ENCODE data around the gene ICAM1.

DNA sequence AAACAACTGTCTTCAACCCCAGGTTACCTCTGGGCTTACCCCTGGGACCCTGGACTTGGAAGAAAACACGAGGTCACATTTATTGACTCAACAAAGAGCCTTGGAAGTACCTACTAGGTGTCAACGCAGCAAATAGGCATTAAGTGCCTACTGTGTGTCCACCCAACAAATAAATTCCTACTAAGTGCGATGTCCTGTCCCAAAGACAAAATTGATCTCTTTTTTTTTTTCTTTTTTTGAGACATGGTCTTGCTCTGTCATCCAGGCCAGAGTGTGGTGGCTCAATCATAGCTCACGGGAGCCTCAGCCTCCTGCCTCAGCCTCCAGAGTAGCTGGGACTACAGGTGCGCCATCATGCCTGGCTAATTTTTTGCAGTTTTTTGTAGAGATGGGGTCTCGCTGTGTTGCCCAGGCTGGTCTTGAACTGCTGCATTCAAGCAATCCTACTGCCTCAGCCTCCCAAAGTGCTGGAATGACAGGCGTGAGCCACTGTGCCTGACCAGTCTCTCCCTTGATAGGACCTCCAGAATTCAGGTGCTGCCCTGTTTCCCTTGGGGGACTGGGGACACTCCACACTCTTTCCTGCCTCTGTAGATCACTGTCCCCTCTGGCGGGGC is 39.2 kb upstream of the ICAM1 start:
- TF ChIP-seq POLR2A (IDR thresholded peaks at IDR 0.05) (no peak), CTCF (IDR thresholded peaks at IDR 0.05) (no peak)

Measured in uterus (tissue), 2 donors.